CD4-positive, alpha-beta T cell (primary cell): ENCODE results near the gene APEH. TPM values are rescaled to one million over a fixed set of nuclear protein-coding genes. Genes with fewer than 3 reads are reported as not detected.

ENCODE experiments used
- ATAC-seq: fragments of 200-7000 bp; cut with Tn5 transposase; one replicate; pipeline ENCODE4 v1.10.0; 2022; ENCODE audit warnings: mild to moderate bottlenecking; ENCODE audit not compliant: poor library complexity
- CTCF ChIA-PET: fragments of 350-600 bp; sonication (Branson Sonifier 250); formaldehyde crosslinking; loops from one replicate; lab custom pipeline; 2021; ENCODE audit warnings: antibody characterized with exemption, inconsistent platforms; lab: Charles Lee
- POLR2A ChIA-PET: fragments of 350-600 bp; sonication (Branson Sonifier 250); formaldehyde crosslinking; loops from one replicate; lab custom pipeline; 2021; ENCODE audit warnings: antibody characterized with exemption, inconsistent platforms; lab: Charles Lee
- DNase-seq, 14 experiments: peaks; one replicate each; pipeline ENCODE4 v3.0.0-alpha.2; 2013 to 2020; ENCODE audit warnings: mixed read lengths in 2 of 14
- H3K27ac ChIP-seq, 2 donors: one replicate each; pipeline versions ENCODE4 v1.5.1 to v1.7.0; 2013; ENCODE audit warnings: low read length in 2 of 2, low read depth in 1 of 2, mild to moderate bottlenecking in 1 of 2
- H3K27me3 ChIP-seq, 2 experiments: 1 replicate in 1 of 2; 2 replicates in 1 of 2; pipeline versions ENCODE4 v1.6.1 to v1.7.0; 2013; ENCODE audit warnings: low read length in 2 of 2, control low read depth in 1 of 2, mild to moderate bottlenecking in 1 of 2, moderate library complexity in 1 of 2; ENCODE audit not compliant: insufficient read depth in 2 of 2, control insufficient read depth in 1 of 2
- H3K36me3 ChIP-seq: one replicate; pipeline ENCODE4 v1.6.1; 2013; ENCODE audit warnings: low read length, control low read depth; ENCODE audit not compliant: insufficient read depth
- H3K4me1 ChIP-seq: one replicate; pipeline ENCODE4 v1.6.1; 2013; ENCODE audit warnings: low read length, control low read depth; ENCODE audit not compliant: insufficient read depth
- H3K4me3 ChIP-seq: one replicate; pipeline ENCODE4 v1.5.1; 2013; ENCODE audit warnings: mild to moderate bottlenecking, low read length, moderate library complexity
- H3K9me3 ChIP-seq, 2 experiments: 1 replicate in 1 of 2; 2 replicates in 1 of 2; pipeline versions ENCODE4 v1.6.1 to v1.7.0; 2013; ENCODE audit warnings: low read length in 2 of 2, mild to moderate bottlenecking in 2 of 2, control low read depth in 1 of 2, moderate library complexity in 1 of 2; ENCODE audit not compliant: control insufficient read depth in 1 of 2, insufficient read depth in 1 of 2
- H3K27ac Mint-ChIP-seq: one replicate; pipeline ENCODE4 v1.8.0; 2020; ENCODE audit warnings: mixed read lengths
- H3K27me3 Mint-ChIP-seq: one replicate; pipeline ENCODE4 v1.8.0; 2021; ENCODE audit warnings: mixed read lengths
- H3K36me3 Mint-ChIP-seq: one replicate; pipeline ENCODE4 v1.8.0; 2021; ENCODE audit warnings: low read depth, mixed read lengths
- H3K4me1 Mint-ChIP-seq: one replicate; pipeline ENCODE4 v1.8.0; 2021; ENCODE audit warnings: low read depth, mixed read lengths
- H3K4me3 Mint-ChIP-seq: one replicate; pipeline ENCODE4 v1.8.0; 2020; ENCODE audit warnings: mild to moderate bottlenecking, mixed read lengths
- H3K9me3 Mint-ChIP-seq: one replicate; pipeline ENCODE4 v1.8.0; 2020; ENCODE audit warnings: mixed read lengths
- intact Hi-C, 2 experiments: fragments of 100-400 bp; cut with DNase I in 1 of 2; cut with micrococcal nuclease in 1 of 2; formaldehyde crosslinking; loops; one replicate each; pipeline versions ENCODE4 v1.15.1 to v1.9.0; 2023 to 2025; cut with DNase I, micrococcal nuclease
- total RNA-seq, 174 experiments: library from RNA in 2 of 174; stranded (reverse) in 2 of 174; gene quantifications; one replicate each; pipeline ENCODE4 v1.2.3 and lab custom pipeline; 2021 to 2026
- TF ChIP-seq, protein P1 (sequence below): fragments of 200-600 bp; IDR thresholded peaks from one replicate; pipeline ENCODE4 v1.8.0; 2022; ENCODE audit warnings: antibody characterized with exemption, mild to moderate bottlenecking

The APEH gene
- total RNA-seq, 2 experiments from 2014 or later: 44.3 to 45.5 TPM

DNA sequence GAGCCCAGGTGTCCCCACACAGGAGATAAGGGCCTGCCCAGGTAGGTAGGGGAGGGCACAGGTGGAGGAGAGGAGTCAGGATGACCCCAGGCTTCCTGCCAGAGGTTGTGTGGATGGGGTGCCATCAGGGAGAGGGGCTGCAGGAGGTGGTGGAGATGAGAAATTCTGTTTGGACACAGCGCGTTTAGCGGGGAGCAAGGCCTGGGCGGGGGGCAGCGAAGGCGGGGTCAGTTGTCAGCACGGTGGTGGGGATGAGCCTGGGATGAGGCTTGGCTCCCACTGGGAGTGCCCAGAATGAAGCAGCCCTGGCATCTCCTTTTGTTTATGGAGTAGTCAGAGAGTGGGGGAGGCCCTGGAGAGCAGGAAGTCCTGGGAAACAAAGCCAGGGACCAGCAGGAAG lies 29.8 kb downstream of the APEH start:
- Histone ChIP-seq H3K9me3 (no peaks in the 10 kb centered on the region), H3K27ac (no peak overlapping the region), H3K27me3 (no peaks in the 10 kb centered on the region), H3K4me3 (no peak overlapping the region), H3K36me3 (peaks cover 43% of the 10 kb centered on the region), H3K4me1 (peaks cover 5% of the 10 kb centered on the region)
- ATAC-seq: no peak
- H3K4me3 Mint-ChIP-seq: no peak overlapping the region
- intact Hi-C loops: loop anchor here (1.0 to 5.0 kb wide), 3 partner anchors 15 to 203 kb away; partner anchors contain the start of gene AMIGO3 (in 1 of the 2)
- no peak for DNase-seq
- TF ChIP-seq, protein P1, sequence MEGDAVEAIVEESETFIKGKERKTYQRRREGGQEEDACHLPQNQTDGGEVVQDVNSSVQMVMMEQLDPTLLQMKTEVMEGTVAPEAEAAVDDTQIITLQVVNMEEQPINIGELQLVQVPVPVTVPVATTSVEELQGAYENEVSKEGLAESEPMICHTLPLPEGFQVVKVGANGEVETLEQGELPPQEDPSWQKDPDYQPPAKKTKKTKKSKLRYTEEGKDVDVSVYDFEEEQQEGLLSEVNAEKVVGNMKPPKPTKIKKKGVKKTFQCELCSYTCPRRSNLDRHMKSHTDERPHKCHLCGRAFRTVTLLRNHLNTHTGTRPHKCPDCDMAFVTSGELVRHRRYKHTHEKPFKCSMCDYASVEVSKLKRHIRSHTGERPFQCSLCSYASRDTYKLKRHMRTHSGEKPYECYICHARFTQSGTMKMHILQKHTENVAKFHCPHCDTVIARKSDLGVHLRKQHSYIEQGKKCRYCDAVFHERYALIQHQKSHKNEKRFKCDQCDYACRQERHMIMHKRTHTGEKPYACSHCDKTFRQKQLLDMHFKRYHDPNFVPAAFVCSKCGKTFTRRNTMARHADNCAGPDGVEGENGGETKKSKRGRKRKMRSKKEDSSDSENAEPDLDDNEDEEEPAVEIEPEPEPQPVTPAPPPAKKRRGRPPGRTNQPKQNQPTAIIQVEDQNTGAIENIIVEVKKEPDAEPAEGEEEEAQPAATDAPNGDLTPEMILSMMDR: no peak
- ChIA-PET CTCF (interaction anchor here (0.7 to 1.6 kb wide), 6 partner anchors 15 to 200 kb away, joined by 3 to 5 read pairs (median 4); partner anchors contain the start of genes AMIGO3 and MST1R), POLR2A (no interaction called here)
- H3K27me3 Mint-ChIP-seq: no peaks in the 10 kb centered on the region
- H3K27ac Mint-ChIP-seq: no peak overlapping the region
- H3K4me1 Mint-ChIP-seq: peaks cover 6% of the 10 kb centered on the region
- H3K36me3 Mint-ChIP-seq: peaks cover 27% of the 10 kb centered on the region
- H3K9me3 Mint-ChIP-seq: no peaks in the 10 kb centered on the region

DNA sequence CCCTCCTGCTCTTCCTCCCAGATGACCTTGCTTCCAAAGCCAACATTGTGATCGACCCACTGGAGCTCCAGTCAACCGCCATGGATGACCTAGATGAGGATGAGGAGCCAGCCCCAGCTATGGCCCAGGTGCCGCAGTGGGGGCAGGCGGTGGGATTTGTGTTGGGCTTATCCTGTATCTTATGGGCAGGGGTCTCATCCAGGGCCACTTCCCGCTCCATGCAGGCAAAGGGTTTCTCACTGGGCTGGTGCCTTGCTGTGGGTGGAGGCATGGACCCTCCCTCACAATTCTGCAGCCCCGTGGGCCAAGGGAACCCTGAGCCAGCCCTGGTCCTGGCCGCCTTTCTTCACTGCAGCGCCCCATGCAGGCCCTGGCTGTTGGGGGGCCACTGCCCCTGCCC lies 30.5 kb downstream of the APEH start:
- intact Hi-C loops: loop anchor here in 1 of 2 experiments (5.0 kb wide), 1 partner anchor 203 kb away; no protein-coding TSS in a partner anchor
- no peaks in the 10 kb centered on the region for H3K27me3 Mint-ChIP-seq
- H3K4me1 ChIP-seq: peaks cover 5% of the 10 kb centered on the region
- no peaks in the 10 kb centered on the region for H3K9me3 Mint-ChIP-seq
- H3K27me3 ChIP-seq: no peaks in the 10 kb centered on the region
- no peaks in the 10 kb centered on the region for H3K9me3 ChIP-seq
- no peak overlapping the region for H3K27ac ChIP-seq
- H3K4me1 Mint-ChIP-seq: peaks cover 6% of the 10 kb centered on the region
- CTCF ChIA-PET: no interaction called here
- H3K36me3 ChIP-seq: peaks cover 41% of the 10 kb centered on the region
- DNase-seq: no peak
- no peak for ATAC-seq
- H3K27ac Mint-ChIP-seq: no peak overlapping the region
- POLR2A ChIA-PET: no interaction called here
- H3K4me3 Mint-ChIP-seq: no peak overlapping the region
- H3K4me3 ChIP-seq: no peak overlapping the region
- TF ChIP-seq, protein P1: no peak
- peaks cover 27% of the 10 kb centered on the region for H3K36me3 Mint-ChIP-seq

DNA sequence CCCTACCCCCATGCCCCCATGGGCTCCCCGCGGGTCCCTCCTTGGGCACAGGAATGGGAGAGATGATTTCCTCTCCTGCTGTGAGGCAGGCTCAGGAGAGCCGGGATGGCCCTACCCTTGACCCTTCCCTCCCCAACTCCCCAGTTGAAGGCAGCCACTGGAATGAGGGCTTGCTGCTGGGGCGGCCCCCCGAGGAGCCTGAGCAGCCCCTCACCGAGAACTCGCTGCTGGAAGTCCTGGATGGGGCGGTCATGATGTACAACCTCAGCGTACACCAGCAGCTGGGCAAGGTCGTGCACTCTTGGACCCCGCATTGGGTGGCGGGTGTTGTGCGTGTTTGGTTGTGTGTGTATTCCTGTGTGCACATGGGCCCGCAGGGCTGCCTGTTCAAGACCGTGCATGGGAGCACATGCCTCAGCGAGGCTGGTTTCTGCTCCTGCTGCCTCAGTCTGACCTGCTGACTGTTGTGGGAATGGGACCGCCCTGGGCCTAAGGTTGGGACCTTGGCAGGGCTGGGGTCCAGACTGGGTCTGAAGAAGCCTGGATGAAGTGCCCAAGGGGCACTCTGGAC lies 31.3 kb downstream of the APEH start:
- CTCF ChIA-PET: no interaction called here
- Mint-ChIP-seq H3K27me3 (no peaks in the 10 kb centered on the region), H3K4me3 (no peak overlapping the region), H3K9me3 (no peaks in the 10 kb centered on the region), H3K36me3 (peaks cover 30% of the 10 kb centered on the region), H3K27ac (no peak overlapping the region), H3K4me1 (peaks cover 6% of the 10 kb centered on the region)
- intact Hi-C loops: no loop called here
- H3K4me1 ChIP-seq: peaks cover 5% of the 10 kb centered on the region
- no peaks in the 10 kb centered on the region for H3K9me3 ChIP-seq
- peaks cover 35% of the 10 kb centered on the region for H3K36me3 ChIP-seq
- no peak for DNase-seq
- H3K4me3 ChIP-seq: no peak overlapping the region
- no peak for ATAC-seq
- TF ChIP-seq, protein P1: no peak
- H3K27ac ChIP-seq: no peak overlapping the region
- no peaks in the 10 kb centered on the region for H3K27me3 ChIP-seq
- POLR2A ChIA-PET: no interaction called here
